ENCODE results near the gene SMCO2. TPM values are rescaled to one million over a fixed set of nuclear protein-coding genes. Genes with fewer than 3 reads are reported as not detected.
A peak's percentile ranks its signal among the peaks of the same experiment; 100 is the strongest.

Gene SMCO2
- total and polyA plus RNA-seq, 2 of the 13 experiments (the other 11 are each of a cell fraction or from before 2014, with no cell fraction given), result 0.15 TPM; not detected in 1

DNA sequence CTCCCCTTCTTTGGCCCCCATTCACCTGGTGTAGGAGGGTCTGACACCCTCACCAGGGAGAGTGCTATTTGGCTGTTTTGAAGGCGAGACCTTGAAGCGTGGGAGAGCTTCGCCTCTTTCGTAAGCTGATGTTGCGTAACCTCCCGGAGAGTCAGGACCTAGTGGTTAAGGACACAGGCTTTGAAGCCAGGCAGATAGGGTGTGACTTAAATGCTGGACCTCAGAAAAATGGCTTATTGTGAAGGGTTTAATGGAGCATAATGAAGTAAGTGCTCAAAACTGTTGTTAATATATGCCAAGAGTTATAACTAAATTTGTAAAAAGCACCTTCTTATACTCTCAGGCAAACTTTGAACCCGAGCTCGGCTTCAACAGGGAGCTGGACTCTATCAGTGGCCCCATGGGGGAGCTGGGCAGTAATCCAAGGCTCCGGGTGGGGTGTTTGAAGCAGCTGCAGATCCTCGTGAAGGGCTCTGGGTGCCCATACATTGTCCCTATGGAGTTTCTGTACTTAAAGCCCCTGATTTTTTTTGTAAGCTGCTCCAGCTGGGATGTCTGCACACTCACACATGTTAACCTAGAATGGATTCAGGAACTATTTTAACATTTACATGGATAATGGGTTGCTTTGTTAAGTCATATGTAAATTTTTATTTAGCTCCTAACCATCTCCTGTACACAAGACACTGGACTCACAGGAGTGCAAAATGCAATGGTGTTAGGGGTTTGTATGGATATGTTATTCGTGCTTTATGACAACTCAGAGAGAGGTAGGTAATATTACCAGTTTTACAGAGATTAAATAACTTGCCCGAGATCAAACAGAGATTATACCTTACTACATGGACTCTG is 103.5 kb downstream of the SMCO2 start (continued):
- TF ChIP-seq ZBTB1 (CRISPR knock-in tag; IDR thresholded peaks at IDR 0.05; ENCODE audit: borderline replicate concordance) (no peak), ZFP36 (IDR thresholded peaks at IDR 0.05; ENCODE audit: borderline replicate concordance, low read depth, low read length, partially characterized antibody) (no peak), DMAP1 (CRISPR knock-in tag; IDR thresholded peaks at IDR 0.05) (peak; percentile 91), ZNF12 (CRISPR knock-in tag; IDR thresholded peaks at IDR 0.05) (peak; percentile 92; the same call in 1 of the 2 replicates), ZNF75D (CRISPR knock-in tag; IDR thresholded peaks at IDR 0.05; ENCODE audit: borderline replicate concordance) (no peak), SNAPC2 (CRISPR knock-in tag; IDR thresholded peaks at IDR 0.05) (0 out of 2 replicates have a peak, but pooled peaks have one; percentile 32), SRSF1 (optimal IDR thresholded peaks at IDR 0.05; ENCODE audit: low read depth, low read length) (no peak), AHR (CRISPR knock-in tag; IDR thresholded peaks at IDR 0.05) (peak; percentile 88; the same call in 1 of the 2 replicates), ADNP (CRISPR knock-in tag; IDR thresholded peaks at IDR 0.05) (no peak), RBAK (CRISPR knock-in tag; IDR thresholded peaks at IDR 0.05) (no peak), ZNF619 (CRISPR knock-in tag; IDR thresholded peaks at IDR 0.05) (0 out of 2 replicates have a peak, but pooled peaks have one; percentile 36), KLF16 (CRISPR knock-in tag; IDR thresholded peaks at IDR 0.05) (peak in 1 of 2 experiments; percentile 88; a peak in 2 of 4 replicates), KLF13 (CRISPR knock-in tag; IDR thresholded peaks at IDR 0.05) (no peak), BHLHE40 (IDR thresholded peaks at IDR 0.05; ENCODE audit: low read length) (0 out of 2 replicates have a peak, but pooled peaks have one; percentile 33), ZNF709 (CRISPR knock-in tag; IDR thresholded peaks at IDR 0.05) (0 out of 2 replicates have a peak, but pooled peaks have one; percentile 29), ZFP37 (CRISPR knock-in tag; IDR thresholded peaks at IDR 0.05; ENCODE audit: borderline replicate concordance) (0 out of 2 replicates have a peak, but pooled peaks have one; percentile 60), KMT2A (CRISPR knock-in tag; IDR thresholded peaks at IDR 0.05) (peak; percentile 55; the same call in 1 of the 2 replicates)
- TF ChIP-seq, protein P1, sequence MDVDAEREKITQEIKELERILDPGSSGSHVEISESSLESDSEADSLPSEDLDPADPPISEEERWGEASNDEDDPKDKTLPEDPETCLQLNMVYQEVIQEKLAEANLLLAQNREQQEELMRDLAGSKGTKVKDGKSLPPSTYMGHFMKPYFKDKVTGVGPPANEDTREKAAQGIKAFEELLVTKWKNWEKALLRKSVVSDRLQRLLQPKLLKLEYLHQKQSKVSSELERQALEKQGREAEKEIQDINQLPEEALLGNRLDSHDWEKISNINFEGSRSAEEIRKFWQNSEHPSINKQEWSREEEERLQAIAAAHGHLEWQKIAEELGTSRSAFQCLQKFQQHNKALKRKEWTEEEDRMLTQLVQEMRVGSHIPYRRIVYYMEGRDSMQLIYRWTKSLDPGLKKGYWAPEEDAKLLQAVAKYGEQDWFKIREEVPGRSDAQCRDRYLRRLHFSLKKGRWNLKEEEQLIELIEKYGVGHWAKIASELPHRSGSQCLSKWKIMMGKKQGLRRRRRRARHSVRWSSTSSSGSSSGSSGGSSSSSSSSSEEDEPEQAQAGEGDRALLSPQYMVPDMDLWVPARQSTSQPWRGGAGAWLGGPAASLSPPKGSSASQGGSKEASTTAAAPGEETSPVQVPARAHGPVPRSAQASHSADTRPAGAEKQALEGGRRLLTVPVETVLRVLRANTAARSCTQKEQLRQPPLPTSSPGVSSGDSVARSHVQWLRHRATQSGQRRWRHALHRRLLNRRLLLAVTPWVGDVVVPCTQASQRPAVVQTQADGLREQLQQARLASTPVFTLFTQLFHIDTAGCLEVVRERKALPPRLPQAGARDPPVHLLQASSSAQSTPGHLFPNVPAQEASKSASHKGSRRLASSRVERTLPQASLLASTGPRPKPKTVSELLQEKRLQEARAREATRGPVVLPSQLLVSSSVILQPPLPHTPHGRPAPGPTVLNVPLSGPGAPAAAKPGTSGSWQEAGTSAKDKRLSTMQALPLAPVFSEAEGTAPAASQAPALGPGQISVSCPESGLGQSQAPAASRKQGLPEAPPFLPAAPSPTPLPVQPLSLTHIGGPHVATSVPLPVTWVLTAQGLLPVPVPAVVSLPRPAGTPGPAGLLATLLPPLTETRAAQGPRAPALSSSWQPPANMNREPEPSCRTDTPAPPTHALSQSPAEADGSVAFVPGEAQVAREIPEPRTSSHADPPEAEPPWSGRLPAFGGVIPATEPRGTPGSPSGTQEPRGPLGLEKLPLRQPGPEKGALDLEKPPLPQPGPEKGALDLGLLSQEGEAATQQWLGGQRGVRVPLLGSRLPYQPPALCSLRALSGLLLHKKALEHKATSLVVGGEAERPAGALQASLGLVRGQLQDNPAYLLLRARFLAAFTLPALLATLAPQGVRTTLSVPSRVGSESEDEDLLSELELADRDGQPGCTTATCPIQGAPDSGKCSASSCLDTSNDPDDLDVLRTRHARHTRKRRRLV (CRISPR knock-in tag; IDR thresholded peaks at IDR 0.05), result 0 out of 2 replicates have a peak, but pooled peaks have one; percentile 58
- TF ChIP-seq, protein P2, sequence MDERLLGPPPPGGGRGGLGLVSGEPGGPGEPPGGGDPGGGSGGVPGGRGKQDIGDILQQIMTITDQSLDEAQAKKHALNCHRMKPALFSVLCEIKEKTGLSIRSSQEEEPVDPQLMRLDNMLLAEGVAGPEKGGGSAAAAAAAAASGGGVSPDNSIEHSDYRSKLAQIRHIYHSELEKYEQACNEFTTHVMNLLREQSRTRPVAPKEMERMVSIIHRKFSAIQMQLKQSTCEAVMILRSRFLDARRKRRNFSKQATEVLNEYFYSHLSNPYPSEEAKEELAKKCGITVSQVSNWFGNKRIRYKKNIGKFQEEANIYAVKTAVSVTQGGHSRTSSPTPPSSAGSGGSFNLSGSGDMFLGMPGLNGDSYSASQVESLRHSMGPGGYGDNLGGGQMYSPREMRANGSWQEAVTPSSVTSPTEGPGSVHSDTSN (CRISPR knock-in tag; IDR thresholded peaks at IDR 0.05), result peak; percentile 50; the same call in 1 of the 2 replicates
- TF ChIP-seq, protein P3, sequence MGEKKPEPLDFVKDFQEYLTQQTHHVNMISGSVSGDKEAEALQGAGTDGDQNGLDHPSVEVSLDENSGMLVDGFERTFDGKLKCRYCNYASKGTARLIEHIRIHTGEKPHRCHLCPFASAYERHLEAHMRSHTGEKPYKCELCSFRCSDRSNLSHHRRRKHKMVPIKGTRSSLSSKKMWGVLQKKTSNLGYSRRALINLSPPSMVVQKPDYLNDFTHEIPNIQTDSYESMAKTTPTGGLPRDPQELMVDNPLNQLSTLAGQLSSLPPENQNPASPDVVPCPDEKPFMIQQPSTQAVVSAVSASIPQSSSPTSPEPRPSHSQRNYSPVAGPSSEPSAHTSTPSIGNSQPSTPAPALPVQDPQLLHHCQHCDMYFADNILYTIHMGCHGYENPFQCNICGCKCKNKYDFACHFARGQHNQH (CRISPR knock-in tag; IDR thresholded peaks at IDR 0.05), result peak; percentile 89
- TF ChIP-seq, protein P4, sequence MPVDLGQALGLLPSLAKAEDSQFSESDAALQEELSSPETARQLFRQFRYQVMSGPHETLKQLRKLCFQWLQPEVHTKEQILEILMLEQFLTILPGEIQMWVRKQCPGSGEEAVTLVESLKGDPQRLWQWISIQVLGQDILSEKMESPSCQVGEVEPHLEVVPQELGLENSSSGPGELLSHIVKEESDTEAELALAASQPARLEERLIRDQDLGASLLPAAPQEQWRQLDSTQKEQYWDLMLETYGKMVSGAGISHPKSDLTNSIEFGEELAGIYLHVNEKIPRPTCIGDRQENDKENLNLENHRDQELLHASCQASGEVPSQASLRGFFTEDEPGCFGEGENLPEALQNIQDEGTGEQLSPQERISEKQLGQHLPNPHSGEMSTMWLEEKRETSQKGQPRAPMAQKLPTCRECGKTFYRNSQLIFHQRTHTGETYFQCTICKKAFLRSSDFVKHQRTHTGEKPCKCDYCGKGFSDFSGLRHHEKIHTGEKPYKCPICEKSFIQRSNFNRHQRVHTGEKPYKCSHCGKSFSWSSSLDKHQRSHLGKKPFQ (CRISPR knock-in tag; IDR thresholded peaks at IDR 0.05; ENCODE audit: insufficient replicate concordance), result peak; percentile 57

Data from HepG2 (cell line).